ENCODE data around the gene PLEKHM2.

The PLEKHM2 gene

DNA sequence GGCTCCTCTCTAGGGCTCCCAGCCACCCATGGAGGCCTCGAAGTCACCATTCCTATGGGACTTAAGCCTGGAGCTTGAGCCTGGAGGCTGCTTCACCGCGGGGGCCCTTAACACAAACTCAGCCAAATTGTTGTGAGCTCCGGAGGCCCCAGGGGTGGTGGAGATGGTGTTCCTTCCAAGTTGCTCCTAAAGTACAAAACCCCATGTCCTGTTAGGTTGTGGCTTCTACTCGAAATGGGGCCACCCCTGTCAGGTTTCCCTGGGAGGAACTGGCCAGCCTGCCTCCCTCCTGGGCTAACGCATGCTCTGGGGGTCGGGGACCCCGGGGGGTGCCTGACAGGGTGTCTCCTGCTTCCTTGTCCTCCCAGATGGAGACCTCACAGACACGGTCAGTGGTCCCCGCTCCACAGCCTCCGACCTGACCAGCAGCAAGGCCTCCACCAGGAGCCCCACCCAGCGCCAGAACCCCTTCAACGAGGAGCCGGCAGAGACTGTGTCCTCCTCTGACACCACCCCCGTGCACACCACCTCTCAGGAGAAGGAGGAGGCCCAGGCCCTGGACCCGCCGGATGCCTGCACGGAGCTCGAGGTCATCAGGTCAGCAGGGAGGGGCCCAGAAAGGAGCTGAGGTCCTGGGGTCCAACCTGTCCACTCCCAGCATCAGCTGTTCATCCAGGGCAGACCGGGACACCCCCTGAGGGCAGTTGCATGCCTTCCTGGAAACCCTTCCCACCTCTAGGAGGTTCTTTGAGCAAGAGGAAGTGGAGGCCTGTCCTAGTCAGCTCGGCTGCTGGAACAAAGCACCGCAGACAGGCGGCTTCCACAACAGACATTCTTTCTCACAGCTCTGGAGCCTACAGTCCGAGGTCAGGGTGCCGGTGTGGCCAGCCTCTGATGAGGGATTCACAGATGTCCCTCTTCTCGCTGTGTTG lies 41.1 kb downstream of the PLEKHM2 start:
- no peaks in the 10 kb centered on the region for H3K27me3 ChIP-seq (ENCODE audit: insufficient read depth, poor library complexity, severe bottlenecking)
- no peaks in the 10 kb centered on the region for H3K4me1 ChIP-seq (ENCODE audit: insufficient read depth, poor library complexity, severe bottlenecking)
- H3K9me3 ChIP-seq (ENCODE audit: severe bottlenecking), result no peaks in the 10 kb centered on the region
- H3K4me3 ChIP-seq (ENCODE audit: severe bottlenecking), result no peak overlapping the region
- peak; percentile 63 for DNase-seq (ENCODE audit: low spot score)
- H3K36me3 ChIP-seq (ENCODE audit: low read depth), result peaks cover 27% of the 10 kb centered on the region
- no peak for ATAC-seq (ENCODE audit: low read depth)
- TF ChIP-seq, protein P1, sequence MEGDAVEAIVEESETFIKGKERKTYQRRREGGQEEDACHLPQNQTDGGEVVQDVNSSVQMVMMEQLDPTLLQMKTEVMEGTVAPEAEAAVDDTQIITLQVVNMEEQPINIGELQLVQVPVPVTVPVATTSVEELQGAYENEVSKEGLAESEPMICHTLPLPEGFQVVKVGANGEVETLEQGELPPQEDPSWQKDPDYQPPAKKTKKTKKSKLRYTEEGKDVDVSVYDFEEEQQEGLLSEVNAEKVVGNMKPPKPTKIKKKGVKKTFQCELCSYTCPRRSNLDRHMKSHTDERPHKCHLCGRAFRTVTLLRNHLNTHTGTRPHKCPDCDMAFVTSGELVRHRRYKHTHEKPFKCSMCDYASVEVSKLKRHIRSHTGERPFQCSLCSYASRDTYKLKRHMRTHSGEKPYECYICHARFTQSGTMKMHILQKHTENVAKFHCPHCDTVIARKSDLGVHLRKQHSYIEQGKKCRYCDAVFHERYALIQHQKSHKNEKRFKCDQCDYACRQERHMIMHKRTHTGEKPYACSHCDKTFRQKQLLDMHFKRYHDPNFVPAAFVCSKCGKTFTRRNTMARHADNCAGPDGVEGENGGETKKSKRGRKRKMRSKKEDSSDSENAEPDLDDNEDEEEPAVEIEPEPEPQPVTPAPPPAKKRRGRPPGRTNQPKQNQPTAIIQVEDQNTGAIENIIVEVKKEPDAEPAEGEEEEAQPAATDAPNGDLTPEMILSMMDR (IDR thresholded peaks at IDR 0.05; ENCODE audit: poor library complexity, severe bottlenecking), result no peak
- H3K27ac ChIP-seq (ENCODE audit: poor library complexity, severe bottlenecking), result no peak overlapping the region

DNA sequence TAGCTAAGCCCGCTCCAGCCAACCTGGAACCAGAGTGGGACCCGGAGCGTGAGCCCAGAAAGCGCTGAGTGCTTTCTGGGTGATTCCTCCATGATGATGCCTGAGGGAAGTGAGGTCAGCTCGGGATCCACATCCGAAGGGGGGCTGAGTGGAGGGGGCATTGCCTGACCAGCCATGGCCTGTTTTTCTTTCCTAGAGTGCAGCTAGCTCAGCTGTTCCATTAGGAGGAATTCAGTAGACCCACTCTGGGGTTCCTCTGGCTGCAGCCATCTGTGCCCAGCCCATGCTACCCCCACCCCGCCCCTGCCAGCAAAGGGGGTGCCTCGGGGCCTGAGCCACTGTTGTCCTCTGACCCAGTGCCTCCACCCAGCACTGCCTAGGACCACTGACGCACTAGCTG lies 42.4 kb downstream of the PLEKHM2 start:
- H3K27ac ChIP-seq (ENCODE audit: poor library complexity, severe bottlenecking), result no peak overlapping the region
- H3K36me3 ChIP-seq (ENCODE audit: low read depth), result peaks cover 33% of the 10 kb centered on the region
- DNase-seq (ENCODE audit: low spot score) (peak; percentile 54), ATAC-seq (ENCODE audit: low read depth) (no peak)
- H3K9me3 ChIP-seq (ENCODE audit: severe bottlenecking), result no peaks in the 10 kb centered on the region
- no peak overlapping the region for H3K4me3 ChIP-seq (ENCODE audit: severe bottlenecking)
- no peaks in the 10 kb centered on the region for H3K27me3 ChIP-seq (ENCODE audit: insufficient read depth, poor library complexity, severe bottlenecking)
- TF ChIP-seq, protein P1 (IDR thresholded peaks at IDR 0.05; ENCODE audit: poor library complexity, severe bottlenecking), result no peak
- no peaks in the 10 kb centered on the region for H3K4me1 ChIP-seq (ENCODE audit: insufficient read depth, poor library complexity, severe bottlenecking)

DNA sequence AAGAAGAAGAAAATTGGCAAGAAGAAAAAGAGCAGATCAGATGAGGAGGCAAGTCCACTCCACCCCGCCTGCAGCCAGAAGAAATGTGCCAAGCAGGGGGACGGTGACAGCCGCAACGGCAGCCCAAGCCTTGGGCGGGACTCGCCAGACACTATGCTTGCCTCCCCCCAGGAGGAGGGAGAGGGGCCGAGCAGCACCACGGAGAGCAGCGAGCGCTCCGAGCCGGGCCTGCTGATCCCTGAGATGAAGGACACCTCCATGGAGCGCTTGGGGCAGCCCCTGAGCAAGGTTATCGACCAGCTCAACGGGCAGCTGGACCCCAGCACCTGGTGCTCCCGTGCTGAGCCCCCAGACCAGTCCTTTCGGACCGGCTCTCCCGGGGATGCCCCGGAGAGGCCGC lies 42.9 kb downstream of the PLEKHM2 start:
- TF ChIP-seq, protein P1 (IDR thresholded peaks at IDR 0.05; ENCODE audit: poor library complexity, severe bottlenecking), result no peak
- no peak for ATAC-seq (ENCODE audit: low read depth)
- DNase-seq (ENCODE audit: low spot score), result peak; percentile 48
- Histone ChIP-seq H3K27me3 (ENCODE audit: insufficient read depth, poor library complexity, severe bottlenecking) (no peaks in the 10 kb centered on the region), H3K4me3 (ENCODE audit: severe bottlenecking) (no peak overlapping the region), H3K9me3 (ENCODE audit: severe bottlenecking) (no peaks in the 10 kb centered on the region), H3K36me3 (ENCODE audit: low read depth) (peaks cover 33% of the 10 kb centered on the region), H3K4me1 (ENCODE audit: insufficient read depth, poor library complexity, severe bottlenecking) (no peaks in the 10 kb centered on the region), H3K27ac (ENCODE audit: poor library complexity, severe bottlenecking) (no peak overlapping the region)

DNA sequence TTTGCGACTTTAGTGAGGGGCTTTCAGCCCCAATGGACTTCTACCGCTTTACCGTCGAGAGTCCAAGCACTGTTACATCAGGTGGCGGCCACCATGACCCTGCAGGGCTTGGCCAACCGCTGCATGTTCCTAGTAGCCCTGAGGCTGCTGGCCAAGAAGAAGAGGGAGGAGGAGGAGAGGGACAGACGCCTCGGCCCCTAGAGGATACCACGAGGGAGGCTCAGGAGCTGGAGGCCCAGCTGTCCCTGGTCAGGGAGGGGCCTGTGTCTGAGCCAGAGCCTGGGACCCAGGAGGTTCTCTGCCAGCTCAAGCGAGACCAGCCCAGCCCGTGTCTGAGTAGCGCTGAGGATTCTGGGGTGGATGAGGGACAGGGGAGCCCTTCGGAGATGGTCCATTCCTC lies 43.3 kb downstream of the PLEKHM2 start:
- ATAC-seq (ENCODE audit: low read depth), result no peak
- DNase-seq (ENCODE audit: low spot score), result peak; percentile 37
- Histone ChIP-seq H3K27ac (ENCODE audit: poor library complexity, severe bottlenecking) (no peak overlapping the region), H3K36me3 (ENCODE audit: low read depth) (peaks cover 33% of the 10 kb centered on the region), H3K27me3 (ENCODE audit: insufficient read depth, poor library complexity, severe bottlenecking) (no peaks in the 10 kb centered on the region), H3K4me1 (ENCODE audit: insufficient read depth, poor library complexity, severe bottlenecking) (no peaks in the 10 kb centered on the region), H3K4me3 (ENCODE audit: severe bottlenecking) (no peak overlapping the region), H3K9me3 (ENCODE audit: severe bottlenecking) (no peaks in the 10 kb centered on the region)
- TF ChIP-seq, protein P1 (IDR thresholded peaks at IDR 0.05; ENCODE audit: poor library complexity, severe bottlenecking), result no peak
